Suprapubic skin (tissue), 4 donors: Measurements from ENCODE around the gene DEFB112.

ENCODE experiments used
- EP300 ChIP-seq: sonication (generic); formaldehyde crosslinking; IDR thresholded peaks from one replicate; pipeline ENCODE4 v1.6.1; 2017; ENCODE audit warnings: antibody characterized with exemption
- POLR2A ChIP-seq, 2 donors: fragments of 450-650 bp; IDR thresholded peaks; one replicate each; pipeline ENCODE4 v1.6.1; 2017; ENCODE audit warnings: antibody characterized with exemption in 2 of 2, mild to moderate bottlenecking in 2 of 2, moderate library complexity in 2 of 2
- POLR2AphosphoS5 ChIP-seq, 3 donors: sonication (generic); formaldehyde crosslinking; IDR thresholded peaks; one replicate each; pipeline ENCODE4 v1.6.1; 2017; ENCODE audit warnings: antibody characterized with exemption in 3 of 3
- TF ChIP-seq, protein P1 (sequence below), 2 donors: fragments of 200-600 bp in 1 of 2; fragments of 450-650 bp in 1 of 2; sonication (generic) in 1 of 2; IDR thresholded peaks; one replicate each; pipeline ENCODE4 v1.5.1; 2016 to 2019; ENCODE audit warnings: antibody characterized with exemption in 2 of 2, mild to moderate bottlenecking in 1 of 2, moderate library complexity in 1 of 2

DNA sequence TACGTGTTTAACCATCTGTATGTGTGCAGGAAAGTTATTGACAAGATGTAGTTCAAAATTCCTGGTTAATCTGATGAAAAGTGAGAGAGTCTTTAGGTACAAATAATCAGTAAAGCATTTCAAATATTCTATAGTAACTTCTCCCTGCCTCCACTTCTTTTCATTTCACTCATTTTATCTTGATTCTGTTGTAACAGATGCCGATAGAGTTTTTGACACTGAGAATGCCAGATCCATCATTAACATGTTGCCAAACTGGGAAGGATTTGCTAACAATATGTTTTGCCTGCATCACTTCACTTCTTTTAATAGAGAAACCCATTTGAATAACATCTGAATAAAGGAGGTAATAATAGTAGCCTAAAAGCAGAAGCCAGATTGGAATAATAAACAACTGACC lies 20.4 kb upstream of the DEFB112 start:
- TF ChIP-seq, protein P1, sequence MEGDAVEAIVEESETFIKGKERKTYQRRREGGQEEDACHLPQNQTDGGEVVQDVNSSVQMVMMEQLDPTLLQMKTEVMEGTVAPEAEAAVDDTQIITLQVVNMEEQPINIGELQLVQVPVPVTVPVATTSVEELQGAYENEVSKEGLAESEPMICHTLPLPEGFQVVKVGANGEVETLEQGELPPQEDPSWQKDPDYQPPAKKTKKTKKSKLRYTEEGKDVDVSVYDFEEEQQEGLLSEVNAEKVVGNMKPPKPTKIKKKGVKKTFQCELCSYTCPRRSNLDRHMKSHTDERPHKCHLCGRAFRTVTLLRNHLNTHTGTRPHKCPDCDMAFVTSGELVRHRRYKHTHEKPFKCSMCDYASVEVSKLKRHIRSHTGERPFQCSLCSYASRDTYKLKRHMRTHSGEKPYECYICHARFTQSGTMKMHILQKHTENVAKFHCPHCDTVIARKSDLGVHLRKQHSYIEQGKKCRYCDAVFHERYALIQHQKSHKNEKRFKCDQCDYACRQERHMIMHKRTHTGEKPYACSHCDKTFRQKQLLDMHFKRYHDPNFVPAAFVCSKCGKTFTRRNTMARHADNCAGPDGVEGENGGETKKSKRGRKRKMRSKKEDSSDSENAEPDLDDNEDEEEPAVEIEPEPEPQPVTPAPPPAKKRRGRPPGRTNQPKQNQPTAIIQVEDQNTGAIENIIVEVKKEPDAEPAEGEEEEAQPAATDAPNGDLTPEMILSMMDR (IDR thresholded peaks at IDR 0.05) = no peak
- TF ChIP-seq POLR2A (IDR thresholded peaks at IDR 0.05) (no peak), POLR2AphosphoS5 (IDR thresholded peaks at IDR 0.05) (no peak), EP300 (no peak)
